ENCODE results near the gene PNMA6F. TPM values are rescaled to one million over a fixed set of nuclear protein-coding genes. Genes with fewer than 3 reads are reported as not detected.
"Not testable (repeated sequence)": the region's sequence is repeated elsewhere in the genome, so short reads cannot be mapped to it uniquely, and the experiment has no call there.

The PNMA6F gene
- total RNA-seq, 1 donor from 2014 or later, result not detected

GRCh38 chrX:153285678-153286077 is 35.9 kb downstream of the PNMA6F start:
- H3K36me3 Mint-ChIP-seq (ENCODE audit: unreplicated experiment); DNase-seq (ENCODE audit: extremely low spot score, unreplicated experiment); H3K4me3 Mint-ChIP-seq (ENCODE audit: unreplicated experiment); H3K27ac Mint-ChIP-seq (ENCODE audit: unreplicated experiment); H3K9me3 Mint-ChIP-seq (ENCODE audit: unreplicated experiment); H3K4me1 Mint-ChIP-seq (ENCODE audit: unreplicated experiment); H3K27me3 Mint-ChIP-seq (ENCODE audit: unreplicated experiment): not testable (repeated sequence)

GRCh38 chrX:153283982-153284381 is 37.6 kb downstream of the PNMA6F start:
- H3K9me3 Mint-ChIP-seq (ENCODE audit: unreplicated experiment); H3K36me3 Mint-ChIP-seq (ENCODE audit: unreplicated experiment); H3K4me3 Mint-ChIP-seq (ENCODE audit: unreplicated experiment); H3K4me1 Mint-ChIP-seq (ENCODE audit: unreplicated experiment); H3K27me3 Mint-ChIP-seq (ENCODE audit: unreplicated experiment); H3K27ac Mint-ChIP-seq (ENCODE audit: unreplicated experiment): not testable (repeated sequence)
- peak; percentile 60 for DNase-seq (ENCODE audit: extremely low spot score, unreplicated experiment)

- H3K4me3 Mint-ChIP-seq (ENCODE audit: unreplicated experiment), result not testable (repeated sequence)
Measured at GRCh38 chrX:153281784-153282183, 39.8 kb downstream of the PNMA6F start.

GRCh38 chrX:153279304-153279703 is 42.3 kb downstream of the PNMA6F start:
- not testable (repeated sequence) for H3K4me1 Mint-ChIP-seq (ENCODE audit: unreplicated experiment); H3K4me3 Mint-ChIP-seq (ENCODE audit: unreplicated experiment); H3K27ac Mint-ChIP-seq (ENCODE audit: unreplicated experiment); H3K27me3 Mint-ChIP-seq (ENCODE audit: unreplicated experiment); H3K36me3 Mint-ChIP-seq (ENCODE audit: unreplicated experiment); DNase-seq (ENCODE audit: extremely low spot score, unreplicated experiment); H3K9me3 Mint-ChIP-seq (ENCODE audit: unreplicated experiment)

More at GRCh38 chrX:153281784-153282183, 39.8 kb downstream of the PNMA6F start:
- not testable (repeated sequence) for H3K27ac Mint-ChIP-seq (ENCODE audit: unreplicated experiment); H3K36me3 Mint-ChIP-seq (ENCODE audit: unreplicated experiment); H3K9me3 Mint-ChIP-seq (ENCODE audit: unreplicated experiment); H3K27me3 Mint-ChIP-seq (ENCODE audit: unreplicated experiment); DNase-seq (ENCODE audit: extremely low spot score, unreplicated experiment); H3K4me1 Mint-ChIP-seq (ENCODE audit: unreplicated experiment)

GRCh38 chrX:153276049-153276448 is 45.5 kb downstream of the PNMA6F start:
- H3K27me3 Mint-ChIP-seq (ENCODE audit: unreplicated experiment); H3K4me3 Mint-ChIP-seq (ENCODE audit: unreplicated experiment); H3K27ac Mint-ChIP-seq (ENCODE audit: unreplicated experiment); H3K9me3 Mint-ChIP-seq (ENCODE audit: unreplicated experiment); H3K36me3 Mint-ChIP-seq (ENCODE audit: unreplicated experiment); DNase-seq (ENCODE audit: extremely low spot score, unreplicated experiment); H3K4me1 Mint-ChIP-seq (ENCODE audit: unreplicated experiment): not testable (repeated sequence)

- not testable (repeated sequence) for H3K4me1 Mint-ChIP-seq (ENCODE audit: unreplicated experiment); H3K36me3 Mint-ChIP-seq (ENCODE audit: unreplicated experiment); H3K9me3 Mint-ChIP-seq (ENCODE audit: unreplicated experiment); H3K27me3 Mint-ChIP-seq (ENCODE audit: unreplicated experiment); H3K4me3 Mint-ChIP-seq (ENCODE audit: unreplicated experiment); H3K27ac Mint-ChIP-seq (ENCODE audit: unreplicated experiment); DNase-seq (ENCODE audit: extremely low spot score, unreplicated experiment)
Measured at GRCh38 chrX:153275418-153275817, 46.1 kb downstream of the PNMA6F start.

GRCh38 chrX:153272584-153272983 is 49.0 kb downstream of the PNMA6F start:
- H3K9me3 Mint-ChIP-seq (ENCODE audit: unreplicated experiment); H3K4me1 Mint-ChIP-seq (ENCODE audit: unreplicated experiment); H3K36me3 Mint-ChIP-seq (ENCODE audit: unreplicated experiment); H3K27ac Mint-ChIP-seq (ENCODE audit: unreplicated experiment); DNase-seq (ENCODE audit: extremely low spot score, unreplicated experiment); H3K27me3 Mint-ChIP-seq (ENCODE audit: unreplicated experiment); H3K4me3 Mint-ChIP-seq (ENCODE audit: unreplicated experiment): not testable (repeated sequence)

- not testable (repeated sequence) for H3K9me3 Mint-ChIP-seq (ENCODE audit: unreplicated experiment); DNase-seq (ENCODE audit: extremely low spot score, unreplicated experiment); H3K27me3 Mint-ChIP-seq (ENCODE audit: unreplicated experiment); H3K4me1 Mint-ChIP-seq (ENCODE audit: unreplicated experiment); H3K36me3 Mint-ChIP-seq (ENCODE audit: unreplicated experiment); H3K27ac Mint-ChIP-seq (ENCODE audit: unreplicated experiment); H3K4me3 Mint-ChIP-seq (ENCODE audit: unreplicated experiment)
Measured at GRCh38 chrX:153272070-153272469, 49.5 kb downstream of the PNMA6F start.

Other genes with a start within 250 kb of the PNMA6F start
- 1.5 and 1.6 TPM in 2 replicates for gene PNMA6A, start 249.3 kb downstream of the PNMA6F start, total RNA-seq
- gene MAGEA1, start 142.5 kb downstream of the PNMA6F start, total RNA-seq, result not detected in 2 replicates
- gene ZNF275, start 12.4 kb upstream of the PNMA6F start, total RNA-seq, result 14.0 and 14.6 TPM in 2 replicates
- not detected in 2 replicates for gene PNMA6E, start 79.6 kb upstream of the PNMA6F start, total RNA-seq
- 0.05 TPM in 2 replicates for gene ZFP92, start 89.7 kb upstream of the PNMA6F start, total RNA-seq
- 2.5 TPM in 2 replicates for gene TREX2, start 124.3 kb upstream of the PNMA6F start, total RNA-seq
- gene HAUS7, start 148.8 kb upstream of the PNMA6F start, total RNA-seq, result 55.7 and 60.3 TPM in 2 replicates
- 1,581 and 1,633 TPM in 2 replicates for gene BGN, start 173.2 kb upstream of the PNMA6F start, total RNA-seq
- gene ATP2B3, start 195.9 kb upstream of the PNMA6F start, total RNA-seq, result 0.21 and 0.39 TPM in 2 replicates